ENCODE results near the gene WASHC3.

The WASHC3 gene

DNA sequence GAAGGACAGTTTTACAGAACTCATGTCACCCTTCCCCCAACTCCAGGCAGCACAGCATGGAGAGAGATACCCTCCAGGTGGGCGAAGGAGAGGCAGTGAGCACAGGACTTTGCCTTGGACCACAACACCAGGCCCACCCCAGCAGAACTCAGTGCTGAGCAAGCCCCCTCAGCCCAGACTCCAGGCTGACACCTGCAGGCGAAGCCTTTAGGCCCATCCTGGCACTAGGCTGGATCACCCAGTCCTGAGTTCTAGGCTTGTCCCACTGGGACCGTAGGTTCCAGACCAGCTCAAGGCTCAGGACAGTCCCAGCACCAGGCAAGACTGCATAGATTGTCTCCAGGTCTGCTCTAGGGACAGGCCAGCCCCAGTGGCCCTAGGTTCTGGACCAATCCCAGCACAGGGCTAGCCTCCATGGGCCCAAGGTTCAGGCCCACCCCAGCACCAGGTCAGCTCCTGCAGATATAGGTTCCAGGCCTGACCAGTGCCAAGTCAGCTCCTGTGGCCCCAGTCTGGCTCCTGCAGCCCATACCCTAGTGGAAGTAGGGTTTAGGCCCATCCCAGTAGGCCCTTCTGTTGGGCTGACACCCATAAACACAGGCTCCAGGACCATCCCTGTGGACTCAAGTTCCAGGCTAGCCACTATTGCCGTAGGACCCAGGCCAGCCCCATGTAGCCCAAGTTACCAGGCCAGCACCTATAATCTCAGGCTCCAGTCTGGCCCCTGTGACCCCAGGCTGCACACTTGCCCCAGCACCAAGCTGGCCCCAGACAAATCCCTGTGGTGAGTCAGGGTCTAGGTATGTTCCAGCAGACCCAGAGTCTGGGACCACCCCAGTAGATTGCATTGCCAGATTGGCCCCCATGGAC, 9.4 kb downstream of the WASHC3 start:
- TF ChIP-seq, protein P1, sequence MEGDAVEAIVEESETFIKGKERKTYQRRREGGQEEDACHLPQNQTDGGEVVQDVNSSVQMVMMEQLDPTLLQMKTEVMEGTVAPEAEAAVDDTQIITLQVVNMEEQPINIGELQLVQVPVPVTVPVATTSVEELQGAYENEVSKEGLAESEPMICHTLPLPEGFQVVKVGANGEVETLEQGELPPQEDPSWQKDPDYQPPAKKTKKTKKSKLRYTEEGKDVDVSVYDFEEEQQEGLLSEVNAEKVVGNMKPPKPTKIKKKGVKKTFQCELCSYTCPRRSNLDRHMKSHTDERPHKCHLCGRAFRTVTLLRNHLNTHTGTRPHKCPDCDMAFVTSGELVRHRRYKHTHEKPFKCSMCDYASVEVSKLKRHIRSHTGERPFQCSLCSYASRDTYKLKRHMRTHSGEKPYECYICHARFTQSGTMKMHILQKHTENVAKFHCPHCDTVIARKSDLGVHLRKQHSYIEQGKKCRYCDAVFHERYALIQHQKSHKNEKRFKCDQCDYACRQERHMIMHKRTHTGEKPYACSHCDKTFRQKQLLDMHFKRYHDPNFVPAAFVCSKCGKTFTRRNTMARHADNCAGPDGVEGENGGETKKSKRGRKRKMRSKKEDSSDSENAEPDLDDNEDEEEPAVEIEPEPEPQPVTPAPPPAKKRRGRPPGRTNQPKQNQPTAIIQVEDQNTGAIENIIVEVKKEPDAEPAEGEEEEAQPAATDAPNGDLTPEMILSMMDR (IDR thresholded peaks at IDR 0.05; ENCODE audit: extremely low read depth, insufficient read depth, missing control alignments): no peak
- in situ Hi-C loops (cut with MboI; ENCODE audit: low pct_unique_long_range_greater_than_20kb, low sequenced_read_pairs, unreplicated experiment): no loop called here
- DNase-seq (ENCODE audit: low spot score): no peak

DNA sequence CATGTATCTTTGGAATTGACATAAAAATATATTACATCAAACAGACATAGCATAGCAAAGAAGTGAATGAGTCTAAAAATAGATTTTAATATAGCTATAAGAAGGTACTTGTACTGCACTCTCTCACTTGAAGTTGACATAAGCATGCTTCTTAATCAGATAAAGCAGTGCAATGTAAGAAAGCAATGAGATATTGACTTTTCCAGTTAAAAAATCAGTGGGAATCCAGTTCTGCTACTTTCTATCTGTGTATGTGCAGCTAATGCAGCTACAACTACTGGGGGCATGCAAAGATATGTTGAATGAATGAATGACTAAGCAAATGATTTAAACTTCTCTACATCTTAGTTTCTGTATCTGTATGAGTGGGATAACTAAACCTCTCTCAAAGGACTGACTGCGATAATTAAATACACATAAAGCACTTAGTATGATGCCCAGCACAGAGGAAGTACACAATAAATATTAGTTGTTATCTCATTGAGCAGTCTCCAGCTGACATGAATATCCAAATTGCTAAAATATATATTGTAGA, 10.3 kb downstream of the WASHC3 start:
- no peak for DNase-seq (ENCODE audit: low spot score)
- in situ Hi-C loops (cut with MboI; ENCODE audit: low pct_unique_long_range_greater_than_20kb, low sequenced_read_pairs, unreplicated experiment): no loop called here
- TF ChIP-seq, protein P1 (IDR thresholded peaks at IDR 0.05; ENCODE audit: extremely low read depth, insufficient read depth, missing control alignments): no peak

DNA sequence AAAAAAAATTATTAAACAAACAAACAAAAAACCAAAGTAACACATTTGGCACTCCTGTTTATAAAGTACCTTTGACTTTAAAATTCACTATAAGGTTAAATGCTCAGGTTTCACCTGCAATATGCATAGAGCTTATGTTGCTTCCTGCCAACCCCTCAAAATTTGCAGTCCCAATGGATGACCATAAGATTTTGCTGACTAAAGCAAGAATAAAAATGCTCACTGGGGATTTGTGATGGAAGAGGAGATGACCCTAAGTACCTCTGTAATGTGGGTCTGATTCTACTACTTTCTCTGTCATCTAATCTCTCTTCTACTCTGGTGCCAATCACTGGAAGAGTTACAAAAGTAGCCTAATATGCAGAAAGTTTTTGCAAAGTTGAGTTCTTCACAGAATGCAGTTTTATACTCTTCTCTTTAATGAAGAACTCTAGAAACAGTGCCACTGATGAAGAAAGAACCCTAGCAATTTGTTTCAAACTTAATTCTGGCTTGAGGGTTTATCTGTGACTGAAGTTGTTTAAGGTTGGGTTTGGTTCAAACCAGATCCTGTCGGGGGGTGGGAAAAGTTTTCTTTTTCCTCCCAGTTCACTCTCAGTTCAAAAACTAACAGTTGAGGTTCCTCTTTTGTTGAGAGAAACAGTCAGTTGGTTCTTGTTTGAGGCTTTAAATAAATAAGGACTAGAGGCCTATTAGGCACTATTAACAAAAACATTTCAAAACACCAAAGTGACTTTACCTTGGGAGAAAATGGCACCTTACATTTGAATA, 10.9 kb downstream of the WASHC3 start:
- TF ChIP-seq, protein P1 (IDR thresholded peaks at IDR 0.05; ENCODE audit: extremely low read depth, insufficient read depth, missing control alignments): no peak
- no peak for DNase-seq (ENCODE audit: low spot score)
- in situ Hi-C loops (cut with MboI; ENCODE audit: low pct_unique_long_range_greater_than_20kb, low sequenced_read_pairs, unreplicated experiment): no loop called here

DNA sequence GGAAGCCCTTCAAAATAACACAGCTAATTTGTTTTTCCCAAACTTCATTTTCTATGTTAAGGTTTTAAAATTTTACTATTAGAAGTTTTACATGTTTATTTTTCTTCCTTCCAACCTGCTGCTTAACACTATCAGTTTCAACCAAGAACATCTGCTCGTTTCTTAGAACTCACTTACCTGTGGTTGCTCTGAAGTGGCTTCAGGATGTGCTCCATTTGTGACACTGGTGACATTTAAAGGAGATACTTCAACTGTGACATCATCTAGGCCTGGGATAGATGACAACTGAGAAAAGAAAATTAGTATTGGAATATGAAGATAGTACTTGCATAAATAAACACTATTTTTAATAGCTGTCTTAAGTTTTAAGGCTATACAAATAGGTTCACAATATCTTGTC, 17.9 kb downstream of the WASHC3 start:
- TF ChIP-seq, protein P1 (IDR thresholded peaks at IDR 0.05; ENCODE audit: extremely low read depth, insufficient read depth, missing control alignments): no peak
- in situ Hi-C loops (cut with MboI; ENCODE audit: low pct_unique_long_range_greater_than_20kb, low sequenced_read_pairs, unreplicated experiment): no loop called here
- DNase-seq (ENCODE audit: low spot score): no peak

DNA sequence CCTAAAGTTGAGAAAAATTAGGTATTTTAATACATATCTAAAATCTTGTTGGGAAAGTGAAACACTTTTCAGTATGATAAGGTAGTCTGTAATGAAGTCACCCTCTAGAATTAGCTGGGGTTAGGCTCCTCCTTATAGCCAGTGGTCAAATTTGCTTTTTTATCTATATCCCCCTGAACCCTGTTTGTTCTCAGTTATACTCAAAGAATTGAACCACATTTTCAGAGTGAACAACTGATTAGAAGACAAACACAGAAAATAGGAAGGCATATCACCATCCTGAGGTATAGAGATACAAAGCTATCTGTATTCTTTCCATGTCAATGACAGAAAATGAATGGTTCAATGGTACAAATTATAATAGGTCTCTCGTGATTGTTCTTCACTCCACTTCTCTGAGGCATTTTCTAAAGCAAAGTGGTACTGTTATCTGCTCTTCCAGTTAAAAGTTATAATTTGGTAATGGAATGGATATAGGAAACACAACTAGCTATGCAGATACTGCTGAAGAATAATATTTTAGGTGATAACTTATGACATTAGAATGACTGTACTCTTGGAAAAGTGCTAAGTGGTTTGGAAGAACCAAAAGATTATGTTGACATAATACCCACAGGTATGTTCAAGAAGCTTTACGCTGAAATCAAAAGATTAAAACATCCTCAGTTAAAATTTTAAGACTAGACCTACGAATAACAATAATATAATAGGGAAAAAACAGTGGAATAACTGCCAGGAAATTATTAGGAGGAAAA, 27.6 kb downstream of the WASHC3 start:
- in situ Hi-C loops (cut with MboI; ENCODE audit: low pct_unique_long_range_greater_than_20kb, low sequenced_read_pairs, unreplicated experiment): no loop called here
- TF ChIP-seq, protein P1 (IDR thresholded peaks at IDR 0.05; ENCODE audit: extremely low read depth, insufficient read depth, missing control alignments): no peak
- DNase-seq (ENCODE audit: low spot score): no peak

DNA sequence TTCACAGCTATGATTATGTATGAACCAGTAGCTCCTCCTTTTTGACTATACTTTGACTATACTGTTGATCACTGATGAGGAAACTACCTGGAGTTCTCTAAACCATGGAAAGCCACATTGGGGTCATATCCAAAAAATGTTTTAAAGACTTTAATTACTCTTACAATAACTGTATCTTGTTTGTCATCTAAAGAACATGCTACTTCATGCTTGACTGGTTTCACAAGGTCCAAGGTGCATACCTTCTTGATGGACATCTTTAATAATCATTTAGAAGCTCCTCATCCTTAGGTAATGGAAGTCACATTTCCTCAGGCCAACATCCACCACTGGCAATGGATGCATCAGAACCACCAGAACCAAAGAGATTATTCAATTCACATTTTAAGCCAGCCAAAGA, 29.9 kb downstream of the WASHC3 start:
- DNase-seq (ENCODE audit: low spot score): no peak
- in situ Hi-C loops (cut with MboI; ENCODE audit: low pct_unique_long_range_greater_than_20kb, low sequenced_read_pairs, unreplicated experiment): no loop called here

More for the DNA sequence above, 29.9 kb downstream of the WASHC3 start:
- TF ChIP-seq, protein P1 (IDR thresholded peaks at IDR 0.05; ENCODE audit: extremely low read depth, insufficient read depth, missing control alignments): no peak
